Cardiac muscle cell (in vitro differentiated cells and primary cell): ENCODE data around the gene DMXL2. TPM values are rescaled to one million over a fixed set of nuclear protein-coding genes. Genes with fewer than 3 reads are reported as not detected.

Experiments
- DNase-seq, 2 donors: peaks; one replicate each; pipeline versions ENCODE4 v3.0.0 to v3.0.0-alpha.2; 2010 to 2017; ENCODE audit warnings: low read depth in 1 of 2, low spot score in 1 of 2
- H3K27ac ChIP-seq: fragments of 200-600 bp; sonication (generic); 2 replicates; pipeline ENCODE4 v1.5.1; 2016
- H3K27me3 ChIP-seq: fragments of 200-600 bp; sonication (generic); 2 replicates; pipeline ENCODE4 v1.6.0; 2016; ENCODE audit warnings: control low read depth
- H3K36me3 ChIP-seq: fragments of 200-600 bp; sonication (generic); 2 replicates; pipeline ENCODE4 v1.5.1; 2016; ENCODE audit warnings: control low read depth
- H3K4me1 ChIP-seq: fragments of 200-600 bp; sonication (generic); 2 replicates; pipeline ENCODE4 v1.8.1; 2017; ENCODE audit warnings: low read depth, mild to moderate bottlenecking, mixed run types
- H3K4me3 ChIP-seq: fragments of 200-600 bp; sonication (generic); 2 replicates; pipeline ENCODE4 v1.5.1; 2016; ENCODE audit warnings: mild to moderate bottlenecking
- H3K9me3 ChIP-seq: fragments of 200-600 bp; sonication (generic); 2 replicates; pipeline ENCODE4 v1.5.1; 2017; ENCODE audit warnings: low read depth, mild to moderate bottlenecking, control low read depth
- polyA plus RNA-seq: library from polyadenylated mRNA; unstranded; fragments of >200 nt; fragmentation: Nextera tagmentation; extraction: Ambion mirVana; gene quantifications from 2 replicates; pipeline ENCODE4 v1.2.1, GENCODE V29; 2016
- total RNA-seq: library from RNA; depleted of rRNA; stranded (reverse); fragments of >200 nt; gene quantifications from 2 replicates; pipeline ENCODE4 v1.2.3, GENCODE V29; 2016
- TF ChIP-seq, protein P1 (sequence below): IDR thresholded peaks from 2 replicates; pipeline ENCODE4 v1.5.1; 2012; ENCODE audit warnings: low read depth, mild to moderate bottlenecking, low read length

DMXL2 gene
- total and polyA plus RNA-seq, 2 experiments from 2014 or later: 16.3 to 34.0 TPM

DNA sequence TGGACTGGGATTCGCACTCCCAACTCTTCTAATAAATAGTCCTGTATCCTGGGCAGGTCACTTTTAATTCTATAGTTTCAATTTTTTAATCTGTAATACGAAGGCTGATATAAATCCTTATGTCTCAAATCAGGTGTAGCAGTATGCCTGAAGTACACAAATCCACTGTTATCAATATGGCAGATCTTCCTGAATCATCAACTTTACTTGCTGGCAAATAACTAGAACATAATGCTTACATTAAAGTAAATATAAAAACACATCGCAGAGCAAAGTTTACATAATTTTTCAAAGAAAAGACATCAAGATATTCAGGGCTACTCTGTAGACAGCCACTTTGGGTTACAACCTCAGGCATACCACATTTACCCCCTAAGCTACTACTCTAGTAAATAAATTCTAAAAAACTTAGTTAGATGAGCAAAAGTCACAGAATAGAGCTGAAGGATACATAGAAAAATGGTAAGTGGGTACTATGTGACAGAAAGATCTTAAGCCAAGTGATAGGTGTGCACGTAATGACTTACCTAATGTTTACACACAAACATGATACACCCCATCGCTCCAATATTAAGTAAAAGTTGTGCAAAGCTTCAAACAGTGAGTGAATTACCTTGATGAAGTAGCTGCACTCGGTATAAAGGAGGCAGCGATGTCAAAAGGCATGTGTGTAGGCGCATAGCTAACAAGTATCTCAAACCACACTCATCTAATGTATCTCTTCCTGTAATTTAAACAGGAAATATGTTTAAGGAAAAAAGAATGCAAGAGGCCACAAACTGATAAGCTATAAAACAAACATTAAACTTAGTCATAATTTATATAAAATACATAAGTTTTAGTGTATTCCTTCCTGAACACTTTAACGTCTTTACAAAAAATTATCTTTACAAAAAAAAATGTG is 127.9 kb downstream of the DMXL2 start:
- no peak overlapping the region for H3K4me3 ChIP-seq
- TF ChIP-seq, protein P1, sequence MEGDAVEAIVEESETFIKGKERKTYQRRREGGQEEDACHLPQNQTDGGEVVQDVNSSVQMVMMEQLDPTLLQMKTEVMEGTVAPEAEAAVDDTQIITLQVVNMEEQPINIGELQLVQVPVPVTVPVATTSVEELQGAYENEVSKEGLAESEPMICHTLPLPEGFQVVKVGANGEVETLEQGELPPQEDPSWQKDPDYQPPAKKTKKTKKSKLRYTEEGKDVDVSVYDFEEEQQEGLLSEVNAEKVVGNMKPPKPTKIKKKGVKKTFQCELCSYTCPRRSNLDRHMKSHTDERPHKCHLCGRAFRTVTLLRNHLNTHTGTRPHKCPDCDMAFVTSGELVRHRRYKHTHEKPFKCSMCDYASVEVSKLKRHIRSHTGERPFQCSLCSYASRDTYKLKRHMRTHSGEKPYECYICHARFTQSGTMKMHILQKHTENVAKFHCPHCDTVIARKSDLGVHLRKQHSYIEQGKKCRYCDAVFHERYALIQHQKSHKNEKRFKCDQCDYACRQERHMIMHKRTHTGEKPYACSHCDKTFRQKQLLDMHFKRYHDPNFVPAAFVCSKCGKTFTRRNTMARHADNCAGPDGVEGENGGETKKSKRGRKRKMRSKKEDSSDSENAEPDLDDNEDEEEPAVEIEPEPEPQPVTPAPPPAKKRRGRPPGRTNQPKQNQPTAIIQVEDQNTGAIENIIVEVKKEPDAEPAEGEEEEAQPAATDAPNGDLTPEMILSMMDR: no peak
- no peak overlapping the region for H3K27ac ChIP-seq

GRCh38 chr15:51493892-51494291 is 128.7 kb downstream of the DMXL2 start:
- peak in 1 of 2 donors; percentile 38 for DNase-seq
- TF ChIP-seq, protein P1: no peak
- H3K9me3 ChIP-seq: no peaks in the 10 kb centered on the region

More for the DNA sequence above, 127.9 kb downstream of the DMXL2 start:
- H3K36me3 ChIP-seq: no peaks in the 10 kb centered on the region
- no peaks in the 10 kb centered on the region for H3K9me3 ChIP-seq
- no peaks in the 10 kb centered on the region for H3K27me3 ChIP-seq
- no peaks in the 10 kb centered on the region for H3K4me1 ChIP-seq
- peak in 1 of 2 donors; percentile 58 for DNase-seq

DNA sequence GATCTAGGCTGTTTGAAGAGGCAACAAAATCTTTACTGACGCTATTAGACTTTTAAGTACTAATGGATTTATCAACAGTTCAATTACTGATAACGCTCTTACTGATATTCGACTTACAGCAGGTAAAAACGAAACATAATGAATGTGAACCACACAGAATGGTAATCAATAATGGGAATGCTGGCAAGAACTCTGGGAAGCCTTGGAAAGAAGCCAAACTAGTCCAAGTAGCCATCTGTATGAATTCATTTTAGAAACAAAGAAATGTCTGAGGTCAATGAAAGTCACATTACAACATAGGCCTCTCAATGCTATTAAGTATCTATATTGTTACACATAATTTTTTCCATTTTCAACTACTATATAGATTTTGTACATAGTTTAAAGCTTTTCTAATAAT is 130.0 kb downstream of the DMXL2 start:
- Histone ChIP-seq H3K27ac (no peak overlapping the region), H3K4me3 (no peak overlapping the region), H3K9me3 (no peaks in the 10 kb centered on the region), H3K4me1 (no peaks in the 10 kb centered on the region), H3K27me3 (no peaks in the 10 kb centered on the region), H3K36me3 (peaks cover 6% of the 10 kb centered on the region)
- DNase-seq: no peak
- TF ChIP-seq, protein P1: no peak

More at GRCh38 chr15:51493892-51494291, 128.7 kb downstream of the DMXL2 start:
- no peaks in the 10 kb centered on the region for H3K4me1 ChIP-seq
- no peak overlapping the region for H3K27ac ChIP-seq
- H3K27me3 ChIP-seq: no peaks in the 10 kb centered on the region
- H3K4me3 ChIP-seq: no peak overlapping the region
- no peaks in the 10 kb centered on the region for H3K36me3 ChIP-seq

- TF ChIP-seq, protein P1: no peak
These were observed 130.6 kb downstream of the DMXL2 start for GRCh38 chr15:51491941-51492340.

GRCh38 chr15:51484781-51485180 is 137.8 kb downstream of the DMXL2 start:
- DNase-seq: no peak
- H3K27me3 ChIP-seq: no peaks in the 10 kb centered on the region
- H3K36me3 ChIP-seq: peaks cover 15% of the 10 kb centered on the region
- H3K27ac ChIP-seq: no peak overlapping the region
- H3K9me3 ChIP-seq: no peaks in the 10 kb centered on the region
- TF ChIP-seq, protein P1: no peak
- H3K4me3 ChIP-seq: no peak overlapping the region
- no peaks in the 10 kb centered on the region for H3K4me1 ChIP-seq

More at GRCh38 chr15:51491941-51492340, 130.6 kb downstream of the DMXL2 start:
- DNase-seq: no peak
- H3K27me3 ChIP-seq: no peaks in the 10 kb centered on the region
- H3K4me1 ChIP-seq: no peaks in the 10 kb centered on the region
- H3K36me3 ChIP-seq: peaks cover 6% of the 10 kb centered on the region
- no peaks in the 10 kb centered on the region for H3K9me3 ChIP-seq
- no peak overlapping the region for H3K27ac ChIP-seq
- H3K4me3 ChIP-seq: no peak overlapping the region
